NCI-H146 (cell line): Measurements from ENCODE around the gene DCST2.
"Not testable (repeated sequence)": the region's sequence is repeated elsewhere in the genome, so short reads cannot be mapped to it uniquely, and the experiment has no call there.

ENCODE experiments used
- DNase-seq: peaks from one replicate; lab custom pipeline; 2025; lab: John Stamatoyannopoulos, UW

Gene DCST2

GRCh38 chr1:154998818-154999570 is 34.6 kb downstream of the DCST2 start:
- DNase-seq = peak; percentile 72

- DNase-seq = no peak
Observed at GRCh38 chr1:154998201-154998780, 35.3 kb downstream of the DCST2 start.

GRCh38 chr1:154996966-154997701 is 36.4 kb downstream of the DCST2 start:
- DNase-seq = no peak

GRCh38 chr1:154995301-154995983 is 38.1 kb downstream of the DCST2 start:
- DNase-seq = not testable (repeated sequence)

- DNase-seq = no peak
Observed at GRCh38 chr1:154994591-154994990, 39.0 kb downstream of the DCST2 start.

GRCh38 chr1:154994269-154994587 is 39.4 kb downstream of the DCST2 start:
- no peak for DNase-seq

- DNase-seq = no peak
Observed at GRCh38 chr1:154993572-154994268, 39.9 kb downstream of the DCST2 start, which contains the start of gene LENEP. TSS of gene LENEP (plus strand) at chr1:154993586. CDS start at chr1:154993608, 22 bp downstream.

GRCh38 chr1:154992721-154993571 is 40.6 kb downstream of the DCST2 start:
- DNase-seq = no peak

GRCh38 chr1:154990276-154990675 is 43.3 kb downstream of the DCST2 start:
- no peak for DNase-seq

- no peak for DNase-seq
Observed at GRCh38 chr1:154989195-154989860, 44.3 kb downstream of the DCST2 start.

- no peak for DNase-seq
Observed at GRCh38 chr1:154988058-154988954, 45.3 kb downstream of the DCST2 start.

GRCh38 chr1:154987326-154987725 is 46.3 kb downstream of the DCST2 start:
- no peak for DNase-seq

GRCh38 chr1:154986736-154987135 is 46.8 kb downstream of the DCST2 start:
- DNase-seq = not testable (repeated sequence)

GRCh38 chr1:154983776-154984466 is 49.7 kb downstream of the DCST2 start:
- DNase-seq = no peak

GRCh38 chr1:154982897-154983648 is 50.5 kb downstream of the DCST2 start, which contains the start of gene FLAD1:
TSS of gene FLAD1 (plus strand) at chr1:154983344. CDS start at chr1:154983695, 351 bp downstream.
- peak; percentile 99 for DNase-seq

GRCh38 chr1:154982341-154982740 is 51.2 kb downstream of the DCST2 start:
- no peak for DNase-seq

GRCh38 chr1:154978360-154978759 is 55.2 kb downstream of the DCST2 start:
- no peak for DNase-seq

- DNase-seq = not testable (repeated sequence)
Observed at GRCh38 chr1:154977762-154978161, 55.8 kb downstream of the DCST2 start.
